GM15510 (cell line): ENCODE results near the gene COL11A2.

ENCODE experiments used
- POLR2A ChIP-seq: IDR thresholded peaks from 3 replicates; pipeline ENCODE4 v1.6.1; 2011; ENCODE audit warnings: borderline replicate concordance; ENCODE audit not compliant: insufficient read length; ENCODE audit errors: extremely low read depth

Gene COL11A2

GRCh38 chr6:33189625-33190448 is 2.4 kb downstream of the COL11A2 start:
- no peak for TF ChIP-seq POLR2A

GRCh38 chr6:33189164-33189563 is 3.1 kb downstream of the COL11A2 start:
- TF ChIP-seq POLR2A, result no peak

GRCh38 chr6:33187809-33188208 is 4.5 kb downstream of the COL11A2 start:
- TF ChIP-seq POLR2A, result no peak

GRCh38 chr6:33185654-33186187 is 6.5 kb downstream of the COL11A2 start:
- no peak for TF ChIP-seq POLR2A

GRCh38 chr6:33185190-33185589 is 7.1 kb downstream of the COL11A2 start:
- TF ChIP-seq POLR2A, result no peak

- no peak for TF ChIP-seq POLR2A
Measured at GRCh38 chr6:33183071-33183683, 9.1 kb downstream of the COL11A2 start.

GRCh38 chr6:33181141-33181540 is 11.1 kb downstream of the COL11A2 start:
- no peak for TF ChIP-seq POLR2A

GRCh38 chr6:33178755-33179475 is 13.4 kb downstream of the COL11A2 start:
- TF ChIP-seq POLR2A, result no peak

GRCh38 chr6:33177552-33178446 is 14.5 kb downstream of the COL11A2 start:
- no peak for TF ChIP-seq POLR2A

GRCh38 chr6:33176906-33177305 is 15.4 kb downstream of the COL11A2 start:
- no peak for TF ChIP-seq POLR2A

- TF ChIP-seq POLR2A, result no peak
Measured at GRCh38 chr6:33175436-33176069, 16.7 kb downstream of the COL11A2 start.

GRCh38 chr6:33174784-33175183 is 17.5 kb downstream of the COL11A2 start:
- no peak for TF ChIP-seq POLR2A

- TF ChIP-seq POLR2A, result no peak
Measured at GRCh38 chr6:33173535-33174180, 18.6 kb downstream of the COL11A2 start.

GRCh38 chr6:33172688-33173534 is 19.4 kb downstream of the COL11A2 start:
- no peak for TF ChIP-seq POLR2A
